HG02571 (cell line): ENCODE results near the gene COX20.
A peak's percentile ranks its signal among the peaks of the same experiment; 100 is the strongest.
"Not testable (repeated sequence)": the region's sequence is repeated elsewhere in the genome, so short reads cannot be mapped to it uniquely, and the experiment has no call there.

Experiments used
- ATAC-seq: cut with Tn5 transposase; IDR thresholded peaks from one replicate; pipeline ENCODE4 v1.9.1; 2021; ENCODE audit warnings: mild to moderate bottlenecking, moderate library complexity; ENCODE audit not compliant: unreplicated experiment

Gene COX20

GRCh38 chr1:244835276-244836134, at the start of gene COX20:
Gene COX20, plus strand, starts transcription at chr1:244835658. Its CDS starts 57 bp downstream, at chr1:244835715.
- peak; percentile 64 for ATAC-seq

- ATAC-seq, result no peak
Measured at GRCh38 chr1:244788493-244789275, 46.8 kb upstream of the COX20 start.

- no peak for ATAC-seq
Measured at GRCh38 chr1:244789276-244789580, 46.2 kb upstream of the COX20 start.

GRCh38 chr1:244789731-244790130, 45.7 kb upstream of the COX20 start:
- no peak for ATAC-seq

- no peak for ATAC-seq
Measured at GRCh38 chr1:244791061-244791460, 44.4 kb upstream of the COX20 start.

- ATAC-seq, result no peak
Measured at GRCh38 chr1:244792188-244792850, 43.1 kb upstream of the COX20 start.

- no peak for ATAC-seq
Measured at GRCh38 chr1:244794071-244794470, 41.4 kb upstream of the COX20 start.

GRCh38 chr1:244794516-244794915, 40.9 kb upstream of the COX20 start:
- not testable (repeated sequence) for ATAC-seq

- no peak for ATAC-seq
Measured at GRCh38 chr1:244796719-244797406, 38.6 kb upstream of the COX20 start.

GRCh38 chr1:244800821-244801220, 34.6 kb upstream of the COX20 start:
- ATAC-seq, result no peak

GRCh38 chr1:244801246-244801645, 34.2 kb upstream of the COX20 start:
- ATAC-seq, result no peak

GRCh38 chr1:244802041-244802440, 33.4 kb upstream of the COX20 start:
- no peak for ATAC-seq

- no peak for ATAC-seq
Measured at GRCh38 chr1:244802556-244803239, 32.8 kb upstream of the COX20 start.

- no peak for ATAC-seq
Measured at GRCh38 chr1:244804841-244805240, 30.6 kb upstream of the COX20 start.

GRCh38 chr1:244807138-244807537, 28.3 kb upstream of the COX20 start:
- no peak for ATAC-seq

GRCh38 chr1:244810221-244810620, 25.2 kb upstream of the COX20 start:
- ATAC-seq, result no peak

- ATAC-seq, result no peak
Measured at GRCh38 chr1:244813327-244813726, 22.1 kb upstream of the COX20 start.

- no peak for ATAC-seq
Measured at GRCh38 chr1:244815600-244816099, 19.8 kb upstream of the COX20 start.

- ATAC-seq, result no peak
Measured at GRCh38 chr1:244817415-244817894, 18.0 kb upstream of the COX20 start.

GRCh38 chr1:244820131-244820530, 15.3 kb upstream of the COX20 start:
- no peak for ATAC-seq
